ENCODE measurements around the gene FUT7. TPM values are rescaled to one million over a fixed set of nuclear protein-coding genes. Genes with fewer than 3 reads are reported as not detected.

FUT7 gene
- total RNA-seq, 1 experiment from 2014 or later, result not detected

DNA sequence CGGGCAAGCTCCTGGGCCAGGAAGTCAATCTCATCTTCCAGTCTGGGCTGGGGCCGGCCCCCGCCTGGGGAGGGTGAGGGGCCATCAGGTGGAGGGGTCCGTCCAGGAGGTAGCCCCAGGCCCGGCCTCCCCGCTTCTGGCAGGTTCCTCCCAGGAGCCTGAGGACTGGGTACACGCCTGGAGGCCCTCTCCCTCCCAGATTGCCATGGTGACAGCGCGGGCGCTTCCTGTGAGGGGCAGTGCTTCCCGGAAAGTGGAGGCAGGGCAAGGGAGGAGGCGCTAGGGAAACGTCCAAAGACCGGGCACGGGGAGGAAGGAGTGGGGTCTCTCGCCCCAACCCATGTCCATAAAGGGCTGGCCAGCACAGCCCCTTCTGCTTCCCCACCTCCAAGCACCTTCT is 9.2 kb upstream of the FUT7 start:
- H2BK5ac ChIP-seq (ENCODE audit: insufficient read length, low read length), result no peak overlapping the region
- no peaks in the 10 kb centered on the region for H3K9me3 Mint-ChIP-seq
- peaks cover 5 to 6% of the 10 kb centered on the region in 2 experiments for H3K4me1 Mint-ChIP-seq
- no peak overlapping the region for H2BK20ac ChIP-seq (ENCODE audit: low read depth, low read length, poor library complexity, severe bottlenecking)
- no peak overlapping the region for H4K8ac ChIP-seq (replicated peaks; ENCODE audit: insufficient read length, low read depth, low read length)
- TF ChIP-seq, protein P1, sequence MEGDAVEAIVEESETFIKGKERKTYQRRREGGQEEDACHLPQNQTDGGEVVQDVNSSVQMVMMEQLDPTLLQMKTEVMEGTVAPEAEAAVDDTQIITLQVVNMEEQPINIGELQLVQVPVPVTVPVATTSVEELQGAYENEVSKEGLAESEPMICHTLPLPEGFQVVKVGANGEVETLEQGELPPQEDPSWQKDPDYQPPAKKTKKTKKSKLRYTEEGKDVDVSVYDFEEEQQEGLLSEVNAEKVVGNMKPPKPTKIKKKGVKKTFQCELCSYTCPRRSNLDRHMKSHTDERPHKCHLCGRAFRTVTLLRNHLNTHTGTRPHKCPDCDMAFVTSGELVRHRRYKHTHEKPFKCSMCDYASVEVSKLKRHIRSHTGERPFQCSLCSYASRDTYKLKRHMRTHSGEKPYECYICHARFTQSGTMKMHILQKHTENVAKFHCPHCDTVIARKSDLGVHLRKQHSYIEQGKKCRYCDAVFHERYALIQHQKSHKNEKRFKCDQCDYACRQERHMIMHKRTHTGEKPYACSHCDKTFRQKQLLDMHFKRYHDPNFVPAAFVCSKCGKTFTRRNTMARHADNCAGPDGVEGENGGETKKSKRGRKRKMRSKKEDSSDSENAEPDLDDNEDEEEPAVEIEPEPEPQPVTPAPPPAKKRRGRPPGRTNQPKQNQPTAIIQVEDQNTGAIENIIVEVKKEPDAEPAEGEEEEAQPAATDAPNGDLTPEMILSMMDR (conservative IDR thresholded peaks at IDR 0.05), result no peak
- H3K27me3 ChIP-seq (ENCODE audit: insufficient read depth, low read length), result no peaks in the 10 kb centered on the region; the same call in 1 of the 2 replicates
- H3K23me2 ChIP-seq (ENCODE audit: insufficient read length, low read depth, low read length, poor library complexity, severe bottlenecking), result peaks cover 7% of the 10 kb centered on the region
- H4K5ac ChIP-seq (ENCODE audit: insufficient read length, low read depth, low read length), result no peak overlapping the region
- no peak overlapping the region for H3T11ph ChIP-seq (ENCODE audit: low read length)
- H3K79me2 ChIP-seq (ENCODE audit: insufficient read depth, low read length), result peaks cover 2% of the 10 kb centered on the region; the same call in 1 of the 2 replicates
- H3K79me1 ChIP-seq (ENCODE audit: insufficient read depth, low read depth, low read length, poor library complexity, severe bottlenecking), result no peaks in the 10 kb centered on the region
- H2BK120ac ChIP-seq (ENCODE audit: low read depth, low read length, poor library complexity, severe bottlenecking), result no peak overlapping the region
- no peak overlapping the region for H3K4ac ChIP-seq (ENCODE audit: low read depth, low read length)
- no peak overlapping the region for H3K23ac ChIP-seq (ENCODE audit: insufficient read length, low read depth, low read length)
- H4K20me1 ChIP-seq (ENCODE audit: control insufficient read depth, insufficient read depth, insufficient read length), result no peaks in the 10 kb centered on the region
- peaks cover 0 to 14% (median 5%) of the 10 kb centered on the region in 3 experiments; a peak in 5 of 7 replicates for H3K36me3 Mint-ChIP-seq (ENCODE audit: insufficient read depth in 1 of 3, low read depth in 3 of 3)
- H2AFZ ChIP-seq (ENCODE audit: low read length), result no peak overlapping the region
- H3K18ac ChIP-seq (ENCODE audit: insufficient read length, low read depth, low read length), result no peak overlapping the region
- H2AK5ac ChIP-seq (ENCODE audit: insufficient read length, low read length), result no peak overlapping the region
- WGBS (ENCODE audit: extremely low coverage, insufficient read length, low lambda C conversion rate), result no CpG with 5 or more reads among the region's 16 CpGs
- peaks cover 10% of the 10 kb centered on the region for H3K27me3 Mint-ChIP-seq (ENCODE audit: low read depth)
- H3K4me3 Mint-ChIP-seq, result no peak overlapping the region
- H2BK12ac ChIP-seq (ENCODE audit: insufficient read length, low read depth, low read length), result no peak overlapping the region
- H3K9ac ChIP-seq (ENCODE audit: extremely low read depth, insufficient read length, low read length), result no peak overlapping the region
- H3K4me2 ChIP-seq (ENCODE audit: insufficient read depth, insufficient read length, low read length), result no peak overlapping the region
- no peak overlapping the region for H3K27ac Mint-ChIP-seq
- no peak overlapping the region for H3K27ac ChIP-seq (ENCODE audit: insufficient read length, low read depth, low read length)
- H4K91ac ChIP-seq (ENCODE audit: insufficient read length, low read depth, low read length), result no peak overlapping the region
- DNase-seq, result no peak
- no peak overlapping the region for H2BK15ac ChIP-seq (ENCODE audit: low read depth, low read length)
- H3K14ac ChIP-seq (ENCODE audit: insufficient read depth, low read length), result no peak overlapping the region
- H3K56ac ChIP-seq (ENCODE audit: insufficient read length, low read depth, low read length), result no peak overlapping the region
- H3K9me3 ChIP-seq (ENCODE audit: control insufficient read depth, low read depth, low read length), result no peaks in the 10 kb centered on the region
- H3K4me1 ChIP-seq (ENCODE audit: insufficient read depth, low read length), result no peaks in the 10 kb centered on the region

Data from H9 (cell line).